ENCODE data around the gene ECI1.
"Not testable (repeated sequence)": the region's sequence is repeated elsewhere in the genome, so short reads cannot be mapped to it uniquely, and the experiment has no call there.

ECI1 gene

GRCh38 chr16:2273931-2274330 is 22.5 kb upstream of the ECI1 start:
- no peak for DNase-seq (ENCODE audit: low read depth in 2 of 2)
- no peak overlapping the region for H3K4me3 ChIP-seq (replicated peaks in 1 of 2; ENCODE audit: low read depth in 2 of 2, low read length in 2 of 2)
- TF ChIP-seq, protein P1, sequence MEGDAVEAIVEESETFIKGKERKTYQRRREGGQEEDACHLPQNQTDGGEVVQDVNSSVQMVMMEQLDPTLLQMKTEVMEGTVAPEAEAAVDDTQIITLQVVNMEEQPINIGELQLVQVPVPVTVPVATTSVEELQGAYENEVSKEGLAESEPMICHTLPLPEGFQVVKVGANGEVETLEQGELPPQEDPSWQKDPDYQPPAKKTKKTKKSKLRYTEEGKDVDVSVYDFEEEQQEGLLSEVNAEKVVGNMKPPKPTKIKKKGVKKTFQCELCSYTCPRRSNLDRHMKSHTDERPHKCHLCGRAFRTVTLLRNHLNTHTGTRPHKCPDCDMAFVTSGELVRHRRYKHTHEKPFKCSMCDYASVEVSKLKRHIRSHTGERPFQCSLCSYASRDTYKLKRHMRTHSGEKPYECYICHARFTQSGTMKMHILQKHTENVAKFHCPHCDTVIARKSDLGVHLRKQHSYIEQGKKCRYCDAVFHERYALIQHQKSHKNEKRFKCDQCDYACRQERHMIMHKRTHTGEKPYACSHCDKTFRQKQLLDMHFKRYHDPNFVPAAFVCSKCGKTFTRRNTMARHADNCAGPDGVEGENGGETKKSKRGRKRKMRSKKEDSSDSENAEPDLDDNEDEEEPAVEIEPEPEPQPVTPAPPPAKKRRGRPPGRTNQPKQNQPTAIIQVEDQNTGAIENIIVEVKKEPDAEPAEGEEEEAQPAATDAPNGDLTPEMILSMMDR (IDR thresholded peaks at IDR 0.05; ENCODE audit: low read depth, low read length): no peak

GRCh38 chr16:2273484-2273883 is 22.1 kb upstream of the ECI1 start:
- no peak for DNase-seq (ENCODE audit: low read depth in 2 of 2)
- H3K4me3 ChIP-seq (replicated peaks in 1 of 2; ENCODE audit: low read depth in 2 of 2, low read length in 2 of 2): no peak overlapping the region
- TF ChIP-seq, protein P1 (IDR thresholded peaks at IDR 0.05; ENCODE audit: low read depth, low read length): no peak

DNA sequence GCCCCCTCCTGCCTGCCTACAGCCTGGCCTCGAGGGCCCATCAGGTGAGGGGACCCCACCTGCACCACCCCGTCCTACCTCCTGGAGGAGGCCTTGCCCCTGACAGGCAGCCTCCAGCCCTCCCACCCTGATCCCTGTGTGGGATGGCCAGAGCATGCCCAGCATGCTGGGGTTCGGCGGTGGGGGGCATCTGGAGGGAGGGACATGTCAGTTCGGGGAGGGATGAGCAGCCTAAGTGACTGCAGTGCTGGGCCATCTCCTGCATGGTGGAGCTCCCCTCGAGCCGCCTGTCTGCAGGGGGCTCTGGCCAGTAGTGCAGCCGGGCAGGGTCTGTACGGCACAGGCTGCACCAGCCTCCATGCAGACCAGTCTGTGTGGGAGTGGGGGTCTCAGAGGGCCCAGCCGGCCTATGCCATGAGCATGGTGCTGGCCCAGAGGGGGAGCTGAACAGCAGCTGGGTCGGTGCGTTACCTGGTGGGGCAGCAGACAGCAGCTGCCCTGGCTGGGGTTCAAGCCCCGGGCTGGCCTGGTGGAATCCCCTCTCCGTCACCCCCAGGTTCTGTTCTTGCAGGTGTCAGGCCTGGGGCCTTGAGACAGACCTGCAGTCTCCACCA is 20.6 kb upstream of the ECI1 start:
- no peak overlapping the region for H3K4me3 ChIP-seq (replicated peaks in 1 of 2; ENCODE audit: low read depth in 2 of 2, low read length in 2 of 2)
- TF ChIP-seq, protein P1 (IDR thresholded peaks at IDR 0.05; ENCODE audit: low read depth, low read length): no peak
- no peak for DNase-seq (ENCODE audit: low read depth in 2 of 2)

DNA sequence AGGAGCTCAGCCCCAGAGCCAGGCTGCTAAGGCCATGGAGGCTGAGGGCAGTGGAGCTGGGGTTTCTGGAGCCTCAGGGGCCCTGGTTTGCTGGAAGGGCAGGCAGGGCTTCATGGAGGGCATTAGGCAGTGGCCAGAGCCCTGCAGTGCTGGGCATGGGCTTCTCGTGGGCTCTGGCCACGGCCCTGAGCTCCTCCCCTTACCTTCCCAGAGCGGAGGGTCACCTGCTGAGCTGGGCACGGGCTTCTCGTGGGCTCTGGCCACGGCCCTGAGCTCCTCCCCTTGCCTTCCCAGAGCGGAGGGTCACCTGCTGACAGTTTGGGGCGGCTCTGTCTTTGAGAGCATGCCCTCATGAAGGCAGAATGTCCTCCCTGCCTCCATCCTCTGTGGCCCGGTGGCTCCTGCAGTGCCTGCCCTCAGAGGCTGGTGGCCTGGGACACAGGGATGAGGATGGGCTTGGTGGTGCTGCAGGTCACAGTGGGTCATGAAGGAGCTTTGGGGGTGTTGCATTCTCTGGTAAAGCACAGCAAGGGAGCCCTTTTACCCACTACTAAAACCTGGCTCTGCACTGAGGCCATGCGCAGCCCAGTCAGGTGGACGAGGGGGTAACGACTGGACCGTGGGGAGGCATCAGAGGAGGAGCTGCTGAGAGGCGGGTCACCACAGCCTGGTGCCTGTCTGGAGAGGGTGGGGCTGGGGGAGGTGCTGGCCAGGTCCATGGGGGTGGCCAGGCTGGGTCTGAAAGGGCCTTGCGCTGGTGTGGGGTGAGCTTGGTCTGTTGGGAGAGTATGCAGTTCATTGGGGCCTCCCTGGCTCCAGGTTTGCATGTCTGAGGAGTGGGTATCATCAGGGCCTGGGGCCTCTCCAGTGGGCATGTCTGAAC is 19.4 kb upstream of the ECI1 start:
- no peak for DNase-seq (ENCODE audit: low read depth in 2 of 2)
- no peak overlapping the region for H3K4me3 ChIP-seq (replicated peaks in 1 of 2; ENCODE audit: low read depth in 2 of 2, low read length in 2 of 2)
- TF ChIP-seq, protein P1 (IDR thresholded peaks at IDR 0.05; ENCODE audit: low read depth, low read length): no peak

DNA sequence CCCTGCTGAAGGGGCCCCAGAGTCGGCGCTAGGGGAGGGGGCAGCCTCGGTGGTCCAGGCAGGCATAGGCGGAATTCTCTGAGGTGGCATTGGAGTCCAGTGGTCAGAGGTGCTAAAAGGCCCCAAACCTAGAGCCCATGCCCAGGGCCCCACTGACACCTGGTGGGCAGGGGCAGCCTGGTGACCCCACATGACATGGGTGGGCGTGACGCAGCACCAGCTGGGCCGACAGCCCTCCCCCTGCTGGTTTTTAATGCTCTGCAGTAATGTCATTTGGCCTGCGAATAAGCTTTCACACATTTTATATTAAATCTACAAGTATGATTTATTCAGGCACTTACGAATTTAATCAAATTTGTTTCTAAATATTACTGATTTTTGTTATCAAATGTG is 18.7 kb upstream of the ECI1 start:
- TF ChIP-seq, protein P1 (IDR thresholded peaks at IDR 0.05; ENCODE audit: low read depth, low read length): no peak
- H3K4me3 ChIP-seq (replicated peaks in 1 of 2; ENCODE audit: low read depth in 2 of 2, low read length in 2 of 2): no peak overlapping the region
- no peak for DNase-seq (ENCODE audit: low read depth in 2 of 2)

DNA sequence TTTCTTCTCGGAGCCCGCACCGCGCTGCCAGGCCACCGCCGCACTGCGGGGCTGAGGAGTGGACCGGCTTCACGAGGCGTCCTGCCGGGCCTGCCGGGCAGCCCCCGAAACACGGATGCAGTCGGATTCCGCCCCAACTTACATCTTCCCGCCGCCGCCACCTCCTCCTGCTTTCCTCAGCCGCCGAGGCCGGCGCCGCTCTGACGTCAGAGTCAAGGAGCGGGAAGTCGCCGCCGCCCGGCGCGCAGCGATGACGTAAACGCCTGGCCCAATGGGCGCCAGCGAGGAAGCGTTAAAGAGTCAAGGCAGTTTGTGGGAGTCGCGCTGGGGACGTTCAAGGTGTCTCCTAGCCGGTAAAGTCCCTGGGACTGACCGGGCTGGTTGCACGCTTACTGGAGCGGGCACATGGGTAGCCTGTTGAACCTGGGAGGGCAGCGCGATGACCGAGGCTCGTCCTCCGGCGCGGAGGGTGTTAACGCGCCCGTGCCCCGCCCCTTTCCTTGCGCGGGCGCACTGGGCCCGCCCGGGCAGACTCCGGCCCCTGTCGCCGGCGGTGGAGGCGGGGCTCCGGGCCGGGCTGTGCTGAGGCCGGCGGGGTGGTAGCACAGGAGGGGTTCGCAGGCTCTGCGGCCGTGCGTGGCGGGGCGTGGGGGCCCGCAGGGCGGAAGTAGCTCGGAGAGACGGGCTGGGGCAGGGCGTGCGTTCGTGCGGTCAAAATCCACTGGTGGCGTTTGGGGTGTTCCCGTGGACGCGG is 16.7 kb upstream of the ECI1 start, which contains the start of gene RNPS1:
Gene RNPS1, minus strand, starts transcription at position 214 of the 754 bp plus-strand sequence. CDS start 3,483 bp downstream, outside the sequence.
- TF ChIP-seq, protein P1 (IDR thresholded peaks at IDR 0.05; ENCODE audit: low read depth, low read length): no peak
- peak; percentile 96 to 97 for DNase-seq (ENCODE audit: low read depth in 2 of 2)

DNA sequence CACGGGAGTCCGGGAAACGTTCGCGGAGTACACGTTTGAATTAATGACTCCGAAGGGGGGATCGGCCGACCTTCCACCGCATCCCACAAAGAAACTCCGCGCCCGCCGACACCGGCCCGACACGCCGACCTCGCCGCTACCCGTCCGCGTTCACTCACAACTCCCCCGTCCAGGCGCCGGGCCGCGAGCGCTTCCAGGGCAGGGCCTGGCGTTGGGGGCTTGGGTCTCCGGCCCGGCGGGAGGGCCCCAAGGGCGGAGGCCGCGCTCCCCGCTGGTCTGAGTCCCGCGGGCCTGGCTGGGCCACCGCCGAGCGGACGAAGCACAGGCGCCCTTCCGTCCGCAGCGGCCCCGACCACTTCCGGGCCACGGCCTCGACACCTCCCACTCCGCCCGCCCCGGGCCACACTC is 16.1 kb upstream of the ECI1 start:
- peak overlapping the region; percentile 78 to 93 for H3K4me3 ChIP-seq (replicated peaks in 1 of 2; ENCODE audit: low read depth in 2 of 2, low read length in 2 of 2)
- not testable (repeated sequence) for DNase-seq (ENCODE audit: low read depth in 2 of 2)

More for the DNA sequence above, 16.7 kb upstream of the ECI1 start, which contains the start of gene RNPS1:
- peak within 1 kb of the TSS; percentile 78 to 93 for H3K4me3 ChIP-seq (replicated peaks in 1 of 2; ENCODE audit: low read depth in 2 of 2, low read length in 2 of 2)

GRCh38 chr16:2266887-2267286 is 15.5 kb upstream of the ECI1 start:
- peak; percentile 15 to 34 for DNase-seq (ENCODE audit: low read depth in 2 of 2)
- peak overlapping the region; percentile 78 to 93 for H3K4me3 ChIP-seq (replicated peaks in 1 of 2; ENCODE audit: low read depth in 2 of 2, low read length in 2 of 2)

DNA sequence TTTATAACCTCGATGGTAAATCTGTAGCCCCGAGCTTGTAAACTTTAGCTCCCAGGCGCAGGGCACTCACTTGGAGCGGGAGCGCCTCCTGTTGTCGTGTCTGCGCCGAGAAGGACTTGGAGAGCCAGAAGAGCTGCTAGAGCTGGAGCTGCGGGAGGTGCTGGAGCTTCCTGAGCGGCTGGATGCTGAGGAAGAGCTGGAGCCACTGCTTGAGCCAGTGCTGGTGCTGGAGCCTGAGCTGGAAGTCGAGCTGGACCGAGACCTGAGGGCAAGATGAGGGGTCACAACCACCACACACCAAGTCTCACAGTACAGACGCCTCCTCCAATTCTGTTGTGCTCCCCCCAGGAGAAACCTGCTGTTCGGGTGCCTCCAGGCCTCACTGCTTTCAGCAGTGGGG is 11.6 kb upstream of the ECI1 start:
- not testable (repeated sequence) for DNase-seq (ENCODE audit: low read depth in 2 of 2); H3K4me3 ChIP-seq (replicated peaks in 1 of 2; ENCODE audit: low read depth in 2 of 2, low read length in 2 of 2)
